Measurements from ENCODE around the gene FLOT1. TPM values are rescaled to one million over a fixed set of nuclear protein-coding genes. Genes with fewer than 3 reads are reported as not detected.
"Not testable (repeated sequence)": the region's sequence is repeated elsewhere in the genome, so short reads cannot be mapped to it uniquely, and the experiment has no call there.

FLOT1 gene
- total RNA-seq, 1 donor from 2014 or later = 123 TPM

DNA sequence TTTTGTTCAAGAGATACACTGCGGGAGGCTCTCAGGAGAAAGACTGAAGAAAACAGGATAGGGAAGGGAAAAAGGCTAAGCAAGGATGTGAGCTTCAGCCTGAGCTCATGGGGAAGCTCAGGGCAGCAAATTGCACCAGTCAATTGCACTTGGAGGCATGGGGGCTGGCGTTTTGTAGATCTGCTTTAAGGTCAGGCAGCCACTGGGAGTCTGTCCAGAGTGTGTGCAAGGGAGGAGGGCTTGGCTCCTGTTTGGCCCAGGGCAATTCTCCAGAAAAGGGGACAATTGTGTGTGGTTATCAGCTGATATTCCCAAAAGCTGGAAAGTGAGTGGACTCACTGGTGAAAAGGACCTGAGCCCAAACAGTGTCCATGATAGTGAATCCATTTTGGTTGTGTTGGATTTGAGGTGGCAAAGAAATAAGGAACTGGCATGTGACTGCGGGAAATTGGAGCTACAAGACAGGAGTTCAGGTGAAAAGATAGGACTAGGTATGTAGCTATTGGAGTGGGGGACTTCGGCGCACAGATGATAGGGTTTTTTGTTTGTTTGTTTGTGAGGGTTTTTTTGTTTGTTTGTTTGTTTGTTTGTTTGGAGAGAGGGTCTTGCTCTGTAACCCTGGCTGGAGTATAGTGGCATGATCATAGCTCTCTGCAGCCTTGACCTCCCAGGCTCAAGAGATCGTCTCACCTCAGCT, 24.1 kb upstream of the FLOT1 start:
- Histone ChIP-seq H3K9me3 (no peaks in the 10 kb centered on the region), H3K4me1 (peaks cover 7 to 13% of the 10 kb centered on the region in 2 donors), H3K36me3 (no peaks in the 10 kb centered on the region), H3K27ac (no peak overlapping the region), H3K4me3 (no peak overlapping the region), H3K27me3 (no peaks in the 10 kb centered on the region)
- TF ChIP-seq, protein P1, sequence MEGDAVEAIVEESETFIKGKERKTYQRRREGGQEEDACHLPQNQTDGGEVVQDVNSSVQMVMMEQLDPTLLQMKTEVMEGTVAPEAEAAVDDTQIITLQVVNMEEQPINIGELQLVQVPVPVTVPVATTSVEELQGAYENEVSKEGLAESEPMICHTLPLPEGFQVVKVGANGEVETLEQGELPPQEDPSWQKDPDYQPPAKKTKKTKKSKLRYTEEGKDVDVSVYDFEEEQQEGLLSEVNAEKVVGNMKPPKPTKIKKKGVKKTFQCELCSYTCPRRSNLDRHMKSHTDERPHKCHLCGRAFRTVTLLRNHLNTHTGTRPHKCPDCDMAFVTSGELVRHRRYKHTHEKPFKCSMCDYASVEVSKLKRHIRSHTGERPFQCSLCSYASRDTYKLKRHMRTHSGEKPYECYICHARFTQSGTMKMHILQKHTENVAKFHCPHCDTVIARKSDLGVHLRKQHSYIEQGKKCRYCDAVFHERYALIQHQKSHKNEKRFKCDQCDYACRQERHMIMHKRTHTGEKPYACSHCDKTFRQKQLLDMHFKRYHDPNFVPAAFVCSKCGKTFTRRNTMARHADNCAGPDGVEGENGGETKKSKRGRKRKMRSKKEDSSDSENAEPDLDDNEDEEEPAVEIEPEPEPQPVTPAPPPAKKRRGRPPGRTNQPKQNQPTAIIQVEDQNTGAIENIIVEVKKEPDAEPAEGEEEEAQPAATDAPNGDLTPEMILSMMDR (IDR thresholded peaks at IDR 0.05) = no peak
- DNase-seq (ENCODE audit: low spot score in 2 of 2) = no peak
- intact Hi-C loops (cut with DNase I) = no loop called here

DNA sequence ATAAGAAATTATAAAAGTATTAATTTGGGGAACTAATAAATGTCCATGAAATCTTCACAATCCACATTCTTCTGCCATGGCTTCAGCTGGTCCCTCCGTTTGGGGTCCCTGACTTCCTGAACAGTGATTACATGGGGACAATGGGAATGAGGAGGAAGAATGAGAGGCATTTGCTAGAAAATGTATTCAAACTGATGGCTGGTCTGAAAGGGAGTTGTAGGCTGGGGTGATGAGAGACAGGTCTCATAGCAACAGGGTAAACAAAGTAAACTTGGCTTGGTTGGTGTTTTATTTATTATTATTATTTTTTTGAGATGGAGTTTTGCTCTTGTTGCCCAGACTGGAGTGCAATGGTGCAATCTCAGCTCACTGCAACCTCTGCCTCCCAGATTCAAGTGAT, 23.0 kb upstream of the FLOT1 start:
- intact Hi-C loops (cut with DNase I); H3K27ac ChIP-seq: not testable (repeated sequence)

DNA sequence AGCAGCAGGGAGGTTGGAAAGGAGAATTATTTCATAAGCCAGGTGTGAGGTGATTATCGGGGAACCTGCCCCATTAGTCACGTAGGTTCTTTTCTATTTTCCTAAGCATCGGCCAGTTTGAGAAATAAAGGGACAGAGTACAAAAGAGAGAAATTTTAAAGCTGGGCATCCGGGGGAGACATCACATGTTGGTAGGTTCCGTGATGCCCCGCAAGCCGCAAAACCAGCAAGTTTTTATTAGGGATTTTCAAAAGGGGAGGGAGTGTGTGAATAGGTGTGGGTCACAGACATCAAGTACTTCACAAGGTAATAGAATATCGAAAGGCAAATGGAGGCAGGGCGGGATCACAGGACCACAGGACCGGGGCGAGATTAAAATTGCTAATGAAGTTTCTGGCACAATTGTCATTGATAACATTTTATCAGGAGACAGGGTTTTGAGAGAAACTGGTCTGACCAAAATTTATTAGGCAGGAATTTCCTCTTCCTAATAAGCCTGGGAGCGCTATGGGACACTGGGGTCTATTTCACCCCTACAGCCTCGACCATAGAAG, 22.1 kb upstream of the FLOT1 start:
- peaks cover 4 to 18% of the 10 kb centered on the region in 2 donors for H3K4me1 ChIP-seq
- DNase-seq (ENCODE audit: low spot score in 2 of 2); H3K27ac ChIP-seq; H3K27me3 ChIP-seq; intact Hi-C loops (cut with DNase I); H3K36me3 ChIP-seq; H3K9me3 ChIP-seq; H3K4me3 ChIP-seq: not testable (repeated sequence)

More for the DNA sequence above, 23.0 kb upstream of the FLOT1 start:
- not testable (repeated sequence) for DNase-seq (ENCODE audit: low spot score in 2 of 2); H3K36me3 ChIP-seq; H3K4me3 ChIP-seq; H3K27me3 ChIP-seq; H3K9me3 ChIP-seq
- peaks cover 7 to 13% of the 10 kb centered on the region in 2 donors for H3K4me1 ChIP-seq

DNA sequence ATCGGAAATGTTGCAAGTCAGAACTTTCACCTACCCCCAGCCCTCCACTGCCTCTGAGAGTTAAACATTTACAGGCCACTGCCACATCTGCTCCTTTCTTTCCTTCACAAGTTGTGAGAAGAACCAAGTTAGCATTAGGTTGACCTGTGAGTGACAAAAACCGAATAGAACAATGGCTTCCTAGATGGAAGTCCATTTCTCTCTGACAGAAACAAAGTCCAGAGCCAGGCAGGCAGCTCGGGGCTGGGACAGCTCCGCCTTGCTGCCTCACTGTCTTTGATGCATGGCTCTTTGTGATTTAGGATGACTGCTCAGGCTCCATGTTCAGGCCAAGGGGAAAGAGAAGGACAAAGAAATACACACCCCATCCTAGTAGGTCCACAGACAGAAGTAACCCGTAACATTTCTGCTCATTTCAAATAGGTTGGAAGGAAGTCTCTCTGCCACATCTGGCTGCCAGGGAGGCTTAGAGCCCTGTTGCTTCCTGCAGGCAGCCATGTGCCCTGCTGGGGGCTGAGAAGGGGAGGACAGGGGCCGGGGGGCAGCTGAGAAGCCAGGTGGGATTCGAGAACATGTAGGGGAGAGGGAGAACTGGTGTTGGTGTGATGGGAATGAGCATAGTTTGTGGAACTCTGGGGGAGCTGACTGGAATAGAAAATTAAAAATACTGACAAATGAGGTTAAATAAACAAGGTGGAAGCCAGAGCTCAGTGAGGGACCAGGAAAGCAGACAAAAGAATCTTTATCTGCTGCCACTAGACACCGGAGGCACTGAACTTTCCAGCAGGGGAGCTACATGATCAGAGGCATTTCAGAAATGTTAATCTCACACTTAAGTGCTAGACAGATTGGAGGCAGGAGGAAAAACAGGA, 21.4 kb upstream of the FLOT1 start:
- TF ChIP-seq, protein P1 (IDR thresholded peaks at IDR 0.05) = no peak
- no peak overlapping the region for H3K27ac ChIP-seq

DNA sequence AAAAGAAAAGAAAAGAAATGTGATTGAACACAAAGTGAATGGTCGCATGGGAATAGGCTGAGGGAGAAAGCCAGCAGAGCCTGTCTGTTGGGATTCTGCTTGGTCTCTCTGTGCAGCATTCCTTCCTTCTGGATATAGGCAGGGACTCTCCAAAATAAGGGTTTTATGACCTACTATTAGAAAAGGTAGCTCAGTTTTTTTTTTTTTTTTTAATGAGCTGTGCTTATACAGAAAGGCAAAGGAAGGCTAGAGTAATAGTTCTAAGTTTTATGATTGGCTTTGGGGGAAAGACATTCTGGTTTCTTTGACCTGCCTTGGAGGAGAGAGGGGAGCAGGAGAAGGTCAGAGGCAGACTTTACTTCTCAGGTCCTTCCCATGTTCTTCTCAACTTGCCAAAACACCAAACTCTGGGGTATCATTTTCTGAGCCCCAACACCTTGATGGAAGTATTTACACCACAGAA, 20.7 kb upstream of the FLOT1 start:
- no peaks in the 10 kb centered on the region for H3K9me3 ChIP-seq
- H3K4me1 ChIP-seq = peaks cover 0 to 13% of the 10 kb centered on the region in 2 donors
- H3K4me3 ChIP-seq = no peak overlapping the region
- TF ChIP-seq, protein P1 (IDR thresholded peaks at IDR 0.05) = no peak
- no peak overlapping the region for H3K27ac ChIP-seq
- intact Hi-C loops (cut with DNase I) = no loop called here
- no peaks in the 10 kb centered on the region for H3K36me3 ChIP-seq
- DNase-seq (ENCODE audit: low spot score in 2 of 2) = no peak
- H3K27me3 ChIP-seq = no peaks in the 10 kb centered on the region

More for the DNA sequence above, 21.4 kb upstream of the FLOT1 start:
- Histone ChIP-seq H3K9me3 (no peaks in the 10 kb centered on the region), H3K4me3 (no peak overlapping the region), H3K27me3 (no peaks in the 10 kb centered on the region), H3K4me1 (peaks cover 0 to 15% of the 10 kb centered on the region in 2 donors), H3K36me3 (no peaks in the 10 kb centered on the region)
- no peak for DNase-seq (ENCODE audit: low spot score in 2 of 2)
- intact Hi-C loops (cut with DNase I) = no loop called here

DNA sequence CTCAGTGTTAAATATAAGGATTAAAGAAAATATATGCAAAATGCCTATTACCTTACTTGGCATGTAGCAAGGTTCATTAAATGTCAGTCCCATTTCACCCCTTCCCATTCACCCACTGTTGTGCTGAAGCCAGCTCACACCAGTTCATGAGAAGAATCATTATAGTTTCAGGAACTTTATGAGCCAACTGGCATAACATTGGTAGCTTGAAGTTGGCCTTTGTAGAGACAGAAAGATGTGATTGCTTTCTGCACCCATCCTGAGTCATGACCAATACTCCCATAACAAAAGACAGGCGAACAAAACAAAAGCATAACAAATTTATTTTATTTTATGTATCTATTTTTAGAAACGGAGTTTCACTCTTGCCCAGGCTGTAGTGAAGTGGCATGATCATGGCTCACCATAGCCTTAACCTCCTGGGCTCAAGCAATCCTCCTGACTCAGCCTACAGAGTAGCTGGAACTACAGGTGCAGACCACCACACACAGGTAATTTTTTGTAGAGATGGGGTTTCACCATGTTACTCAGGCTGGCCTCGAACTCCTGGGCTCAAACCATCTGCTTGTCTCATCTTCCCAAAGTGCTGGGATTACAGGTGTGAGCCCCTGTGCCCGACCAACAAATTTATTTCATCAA, 19.4 kb upstream of the FLOT1 start:
- Histone ChIP-seq H3K27me3 (no peaks in the 10 kb centered on the region), H3K4me3 (no peak overlapping the region), H3K36me3 (no peaks in the 10 kb centered on the region), H3K9me3 (no peaks in the 10 kb centered on the region), H3K27ac (no peak overlapping the region), H3K4me1 (peaks cover 0 to 13% of the 10 kb centered on the region in 2 donors)
- DNase-seq (ENCODE audit: low spot score in 2 of 2) = no peak
- intact Hi-C loops (cut with DNase I) = no loop called here
- TF ChIP-seq, protein P1 (IDR thresholded peaks at IDR 0.05) = no peak

All from ascending aorta (tissue), 2 donors.